GM12878 (cell line): ENCODE results near the gene DERA. TPM values are rescaled to one million over a fixed set of nuclear protein-coding genes. Genes with fewer than 3 reads are reported as not detected.

Experiments used
- ATAC-seq: fragments of 200-7000 bp; cut with Tn5 transposase; 3 replicates; pipeline ENCODE4 v1.9.1; 2020; ENCODE audit warnings: mild to moderate bottlenecking, moderate library complexity
- BruUV-seq: library from RNA; stranded (reverse); fragments of 400-500 nt; replicated peaks from 2 replicates; lab custom pipeline; 2021; lab: Mats Ljungman, UMichigan
- CTCF ChIA-PET: fragments of 300-600 bp; sonication (Branson Sonifier 250); formaldehyde crosslinking; extraction: SDS; loops from one replicate; lab custom pipeline; 2021; ENCODE audit warnings: inconsistent platforms; lab: Yijun Ruan, JAX
- POLR2A ChIA-PET: fragments of 350-600 bp; formaldehyde crosslinking; extraction: SDS; loops from one replicate; lab custom pipeline; 2021; ENCODE audit warnings: inconsistent platforms; lab: Charles Lee
- RAD21 ChIA-PET: fragments of 300-600 bp; sonication (Branson Sonifier 250); formaldehyde crosslinking; loops from one replicate; lab custom pipeline; 2023; ENCODE audit warnings: antibody characterized with exemption; ENCODE audit not compliant: unreplicated experiment; lab: Charles Lee
- SMC1A ChIA-PET: fragments of 300-600 bp; sonication (Branson Sonifier 250); formaldehyde crosslinking; loops from one replicate; lab custom pipeline; 2023; ENCODE audit not compliant: unreplicated experiment, uncharacterized antibody; lab: Charles Lee
- DNase-seq: peaks from one replicate; pipeline ENCODE4 v3.0.0-alpha.2; 2011; ENCODE audit warnings: low read depth, low spot score
- FAIRE-seq: peaks from 3 replicates; lab custom pipeline; 2011; peaks lifted over from hg19 to GRCh38; lab: Jason Lieb, UNC
- H2AFZ ChIP-seq: 2 replicates; pipeline ENCODE4 v1.6.0; 2011; ENCODE audit warnings: low read depth, low read length, control low read depth; ENCODE audit not compliant: control insufficient read depth
- H3K27ac ChIP-seq: 2 replicates; pipeline ENCODE4 v1.5.1; 2011; ENCODE audit warnings: control low read depth; ENCODE audit not compliant: control insufficient read depth, insufficient read depth
- H3K27me3 ChIP-seq, 2 experiments: replicated peaks in 1 of 2; 2 replicates each; pipeline versions ENCODE4 v1.6.0 to v1.6.1; 2011; ENCODE audit warnings: low read length in 1 of 2; ENCODE audit not compliant: control insufficient read depth in 2 of 2, insufficient read depth in 2 of 2
- H3K36me3 ChIP-seq, 2 experiments: 2 replicates each; pipeline ENCODE4 v1.5.1; 2011; ENCODE audit warnings: low read length in 1 of 2; ENCODE audit not compliant: control insufficient read depth in 2 of 2, insufficient read depth in 2 of 2
- H3K4me1 ChIP-seq: 2 replicates; pipeline ENCODE4 v1.6.1; 2011; ENCODE audit warnings: mild to moderate bottlenecking, low read length, moderate library complexity, mixed read lengths; ENCODE audit not compliant: control insufficient read depth, insufficient read depth
- H3K4me2 ChIP-seq: 2 replicates; pipeline ENCODE4 v1.6.0; 2011; ENCODE audit warnings: control low read depth; ENCODE audit not compliant: control insufficient read depth, insufficient read depth
- H3K4me3 ChIP-seq: fragments of 200-600 bp; sonication (generic); 2 replicates; pipeline ENCODE4 v1.5.1; 2016
- H3K79me2 ChIP-seq: 2 replicates; pipeline ENCODE4 v1.6.0; 2011; ENCODE audit warnings: low read length; ENCODE audit not compliant: control insufficient read depth, insufficient read depth
- H3K9ac ChIP-seq: 2 replicates; pipeline ENCODE4 v1.8.0; 2011; ENCODE audit warnings: low read length, control low read depth, mixed read lengths; ENCODE audit not compliant: control insufficient read depth, insufficient read depth
- H3K9me3 ChIP-seq: replicated peaks from 3 replicates; pipeline ENCODE4 v1.5.1; 2011; ENCODE audit warnings: mild to moderate bottlenecking, low read length; ENCODE audit not compliant: control insufficient read depth, insufficient read depth
- H4K20me1 ChIP-seq: 2 replicates; pipeline ENCODE4 v1.6.0; 2011; ENCODE audit not compliant: control insufficient read depth, insufficient read depth
- BCL11A ChIP-seq: IDR thresholded peaks from 2 replicates; pipeline ENCODE4 v1.6.1; 2011; ENCODE audit warnings: low read depth, low read length
- CBX3 ChIP-seq: fragments of 200-600 bp; sonication (generic); IDR thresholded peaks from 2 replicates; pipeline ENCODE4 v1.6.1; 2016; ENCODE audit warnings: low read depth, borderline replicate concordance
- CEBPB ChIP-seq, 2 experiments: fragments of 150-350 bp in 1 of 2; IDR thresholded peaks; 2 replicates each; pipeline ENCODE4 v1.6.1; 2012 to 2014; ENCODE audit warnings: low read depth in 2 of 2, low read length in 2 of 2, borderline replicate concordance in 1 of 2, inconsistent platforms in 1 of 2
- CREB1 ChIP-seq: IDR thresholded peaks from 2 replicates; pipeline ENCODE4 v1.6.1; 2012; ENCODE audit warnings: low read depth, mild to moderate bottlenecking, inconsistent platforms
- EGR1 ChIP-seq, 2 experiments: IDR thresholded peaks; 1 replicate in 1 of 2; 2 replicates in 1 of 2; pipeline ENCODE4 v1.6.1; 2011 to 2012; ENCODE audit warnings: low read depth in 2 of 2, low read length in 2 of 2, borderline replicate concordance in 1 of 2, mild to moderate bottlenecking in 1 of 2, moderate library complexity in 1 of 2
- EP300 ChIP-seq, 2 experiments: fragments of 150-350 bp in 1 of 2; IDR thresholded peaks; 2 replicates each; pipeline ENCODE4 v1.6.1; 2011 to 2012; ENCODE audit warnings: low read depth in 2 of 2, low read length in 2 of 2, borderline replicate concordance in 1 of 2, improper control_type of control experiment in 1 of 2, inconsistent platforms in 1 of 2; ENCODE audit not compliant: control insufficient read depth in 1 of 2
- MTA3 ChIP-seq: IDR thresholded peaks from 2 replicates; pipeline ENCODE4 v1.6.1; 2012; ENCODE audit warnings: low read length, inconsistent platforms, borderline replicate concordance
- PAX5 ChIP-seq: IDR thresholded peaks from 2 replicates; pipeline ENCODE4 v1.6.1; 2011; ENCODE audit warnings: low read depth, low read length, borderline replicate concordance
- SIX5 ChIP-seq: IDR thresholded peaks from 2 replicates; pipeline ENCODE4 v1.6.1; 2011; ENCODE audit warnings: mild to moderate bottlenecking, low read depth, low read length, moderate library complexity; ENCODE audit not compliant: severe bottlenecking
- SMAD1 ChIP-seq: fragments of 450-650 bp; IDR thresholded peaks from 2 replicates; pipeline ENCODE4 v1.6.1; 2018; ENCODE audit warnings: mild to moderate bottlenecking, low read depth; ENCODE audit not compliant: partially characterized antibody
- SREBF1 ChIP-seq: IDR thresholded peaks from 2 replicates; pipeline ENCODE4 v1.6.1; 2012; ENCODE audit warnings: mild to moderate bottlenecking, low read length
- SUZ12 ChIP-seq: fragments of 200-600 bp; sonication (generic); IDR thresholded peaks from one replicate; pipeline ENCODE4 v1.6.1; 2018; ENCODE audit warnings: antibody characterized with exemption, mild to moderate bottlenecking; ENCODE audit not compliant: unreplicated experiment
- TCF7 ChIP-seq: IDR thresholded peaks from 2 replicates; pipeline ENCODE4 v1.6.1; 2014; ENCODE audit warnings: antibody characterized with exemption, borderline replicate concordance
- YBX1 ChIP-seq: fragments of 450-650 bp; IDR thresholded peaks from 2 replicates; pipeline ENCODE4 v1.6.1; 2016; ENCODE audit warnings: antibody characterized with exemption
- ZNF622 ChIP-seq: fragments of 450-650 bp; IDR thresholded peaks from 2 replicates; pipeline ENCODE4 v1.6.1; 2017; ENCODE audit warnings: mild to moderate bottlenecking, inconsistent platforms
- in situ Hi-C: fragments of 300-500 bp; cut with MboI; formaldehyde crosslinking; loops from 9 replicates; pipeline ENCODE4 v1.14.3; 2018; ENCODE audit warnings: mixed read lengths
- intact Hi-C: fragments of 100-400 bp; cut with micrococcal nuclease; formaldehyde crosslinking; loops from one replicate; pipeline ENCODE4 v1.14.2; 2022; ENCODE audit not compliant: unreplicated experiment
- polyA plus RNA-seq, 11 experiments: library from polyadenylated mRNA; depleted of rRNA in 4 of 11; unstranded in 6 of 11; stranded (reverse) in 5 of 11; fragments of >200 nt; fragmentation: Nextera tagmentation in 4 of 11; fragmentation: Illumina TruSeq in 1 of 11; extraction: Ambion mirVana in 4 of 11; extraction: Trizol in 1 of 11; gene quantifications; 1 replicate in 1 of 11; 2 replicates in 10 of 11; pipeline versions ENCODE4 v1.2.1 to v1.2.3, GENCODE V29; 2011 to 2016; ENCODE audit warnings: inconsistent platforms in 2 of 11, missing spikeins in 2 of 11, low read depth in 1 of 11
- total RNA-seq, 4 experiments: library from RNA; depleted of rRNA in 3 of 4; stranded (reverse); fragments of >200 nt in 3 of 4; fragmentation: Illumina TruSeq in 1 of 4; extraction: Trizol in 1 of 4; gene quantifications; 2 replicates each; pipeline versions ENCODE4 v1.2.1 to v1.2.3, GENCODE V29; 2013 to 2021
- TF ChIP-seq, protein P1 (sequence below): IDR thresholded peaks from 2 replicates; pipeline ENCODE4 v1.6.1; 2012; ENCODE audit warnings: low read depth, low read length, improper control_type of control experiment
- TF ChIP-seq, protein P2 (sequence below): fragments of 450-650 bp; IDR thresholded peaks from 2 replicates; pipeline ENCODE4 v1.6.1; 2017; ENCODE audit warnings: borderline replicate concordance
- TF ChIP-seq, protein P3 (sequence below): fragments of 450-650 bp; IDR thresholded peaks from 2 replicates; pipeline ENCODE4 v1.6.1; 2016; ENCODE audit warnings: mild to moderate bottlenecking

The DERA gene
- total and polyA plus RNA-seq, 10 of the 15 experiments (the other 5 are each of a cell fraction or from before 2014, with no cell fraction given) = 34.9 to 97.1 (median 40.8) TPM

DNA sequence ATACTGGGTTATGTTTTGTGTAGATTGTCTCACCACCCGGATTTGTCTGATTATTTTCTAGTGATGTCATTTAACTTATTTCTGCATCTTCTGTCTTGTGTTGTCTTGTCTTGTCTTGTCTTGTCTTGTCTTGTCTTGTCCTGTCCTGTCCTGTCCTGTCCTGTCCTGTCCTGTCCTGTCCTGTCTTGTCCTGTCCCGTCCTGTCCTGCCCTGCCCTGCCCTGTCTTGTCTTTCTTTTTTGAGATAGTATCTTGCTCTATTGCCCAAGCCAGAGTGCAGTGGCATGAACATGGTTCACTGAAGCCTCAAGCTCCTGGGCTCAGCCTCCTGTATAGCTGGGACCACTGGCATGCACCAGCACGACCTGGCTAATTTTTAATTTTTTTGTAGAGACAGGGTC lies 25.6 kb downstream of the DERA start (continued):
- TF ChIP-seq, protein P1, sequence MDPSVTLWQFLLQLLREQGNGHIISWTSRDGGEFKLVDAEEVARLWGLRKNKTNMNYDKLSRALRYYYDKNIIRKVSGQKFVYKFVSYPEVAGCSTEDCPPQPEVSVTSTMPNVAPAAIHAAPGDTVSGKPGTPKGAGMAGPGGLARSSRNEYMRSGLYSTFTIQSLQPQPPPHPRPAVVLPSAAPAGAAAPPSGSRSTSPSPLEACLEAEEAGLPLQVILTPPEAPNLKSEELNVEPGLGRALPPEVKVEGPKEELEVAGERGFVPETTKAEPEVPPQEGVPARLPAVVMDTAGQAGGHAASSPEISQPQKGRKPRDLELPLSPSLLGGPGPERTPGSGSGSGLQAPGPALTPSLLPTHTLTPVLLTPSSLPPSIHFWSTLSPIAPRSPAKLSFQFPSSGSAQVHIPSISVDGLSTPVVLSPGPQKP = no peak
- no peak for TF ChIP-seq EP300 (IDR thresholded peaks at IDR 0.05; ENCODE audit: borderline replicate concordance in 1 of 2, control insufficient read depth in 1 of 2, low read depth in 2 of 2, low read length in 2 of 2)
- TF ChIP-seq, protein P2, sequence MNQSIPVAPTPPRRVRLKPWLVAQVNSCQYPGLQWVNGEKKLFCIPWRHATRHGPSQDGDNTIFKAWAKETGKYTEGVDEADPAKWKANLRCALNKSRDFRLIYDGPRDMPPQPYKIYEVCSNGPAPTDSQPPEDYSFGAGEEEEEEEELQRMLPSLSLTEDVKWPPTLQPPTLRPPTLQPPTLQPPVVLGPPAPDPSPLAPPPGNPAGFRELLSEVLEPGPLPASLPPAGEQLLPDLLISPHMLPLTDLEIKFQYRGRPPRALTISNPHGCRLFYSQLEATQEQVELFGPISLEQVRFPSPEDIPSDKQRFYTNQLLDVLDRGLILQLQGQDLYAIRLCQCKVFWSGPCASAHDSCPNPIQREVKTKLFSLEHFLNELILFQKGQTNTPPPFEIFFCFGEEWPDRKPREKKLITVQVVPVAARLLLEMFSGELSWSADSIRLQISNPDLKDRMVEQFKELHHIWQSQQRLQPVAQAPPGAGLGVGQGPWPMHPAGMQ = no peak
- TF ChIP-seq MTA3 = no peak
- TF ChIP-seq, protein P3, sequence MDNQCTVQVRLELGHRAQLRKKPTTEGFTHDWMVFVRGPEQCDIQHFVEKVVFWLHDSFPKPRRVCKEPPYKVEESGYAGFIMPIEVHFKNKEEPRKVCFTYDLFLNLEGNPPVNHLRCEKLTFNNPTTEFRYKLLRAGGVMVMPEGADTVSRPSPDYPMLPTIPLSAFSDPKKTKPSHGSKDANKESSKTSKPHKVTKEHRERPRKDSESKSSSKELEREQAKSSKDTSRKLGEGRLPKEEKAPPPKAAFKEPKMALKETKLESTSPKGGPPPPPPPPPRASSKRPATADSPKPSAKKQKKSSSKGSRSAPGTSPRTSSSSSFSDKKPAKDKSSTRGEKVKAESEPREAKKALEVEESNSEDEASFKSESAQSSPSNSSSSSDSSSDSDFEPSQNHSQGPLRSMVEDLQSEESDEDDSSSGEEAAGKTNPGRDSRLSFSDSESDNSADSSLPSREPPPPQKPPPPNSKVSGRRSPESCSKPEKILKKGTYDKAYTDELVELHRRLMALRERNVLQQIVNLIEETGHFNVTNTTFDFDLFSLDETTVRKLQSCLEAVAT = no peak
- no peak for TF ChIP-seq YBX1
- no peak for TF ChIP-seq SIX5
- TF ChIP-seq, all 136 proteins: peak for 0

DNA sequence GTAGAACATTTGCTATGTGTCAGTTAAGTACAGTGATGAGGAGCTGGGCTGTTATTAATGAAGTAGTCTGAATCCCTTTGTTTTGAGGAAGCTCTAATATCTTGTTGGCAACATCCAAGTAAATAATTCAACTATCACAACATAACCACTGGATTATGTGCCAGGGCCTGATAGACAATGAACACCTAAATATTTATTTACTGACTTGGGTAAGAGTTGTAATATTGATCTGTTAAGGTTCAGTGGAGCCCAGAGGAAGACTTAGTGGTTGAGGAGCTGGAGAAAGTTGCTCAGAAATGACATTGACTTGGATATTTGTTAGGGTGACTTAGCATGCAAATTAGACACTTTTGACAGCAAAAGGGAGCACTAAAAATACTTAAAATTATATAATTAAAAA lies 26.8 kb downstream of the DERA start:
- FAIRE-seq = no peak
- intact Hi-C loops (no loop called here), in situ Hi-C loops (no loop called here)
- H3K9me3 ChIP-seq = peaks cover 5% of the 10 kb centered on the region
- no peaks in the 10 kb centered on the region; the same call in 1 of the 2 replicates for H3K79me2 ChIP-seq
- no peaks in the 10 kb centered on the region for H3K27me3 ChIP-seq
- no TSS peak for BruUV-seq
- RAD21 ChIA-PET = no interaction called here
- H4K20me1 ChIP-seq = no peaks in the 10 kb centered on the region
- no peak for DNase-seq
- no peaks in the 10 kb centered on the region for H3K4me1 ChIP-seq
- H3K27ac ChIP-seq = no peak overlapping the region
- POLR2A ChIA-PET = no interaction called here
- ATAC-seq = no peak
- H3K4me2 ChIP-seq = no peak overlapping the region
- SMC1A ChIA-PET = interaction anchor here (1.2 kb wide), 1 partner anchor 13 kb away, joined by 3 read pairs; no protein-coding TSS in a partner anchor
- H3K4me3 ChIP-seq = no peak overlapping the region
- H2AFZ ChIP-seq = no peak overlapping the region
- H3K9ac ChIP-seq = no peak overlapping the region
- peaks cover 0 to 3% of the 10 kb centered on the region in 2 experiments; a peak in 1 of 4 replicates for H3K36me3 ChIP-seq
- CTCF ChIA-PET = interaction anchor here (1.5 kb wide), 1 partner anchor 39 kb away, joined by 7 read pairs; no protein-coding TSS in a partner anchor
- TF ChIP-seq EGR1 (IDR thresholded peaks at IDR 0.05; ENCODE audit: borderline replicate concordance in 1 of 2, low read depth in 2 of 2, low read length in 2 of 2) (no peak), SMAD1 (no peak), PAX5 (no peak), SREBF1 (no peak), TCF7 (no peak), CEBPB (IDR thresholded peaks at IDR 0.05; ENCODE audit: borderline replicate concordance in 1 of 2, low read depth in 2 of 2, low read length in 2 of 2) (no peak), CREB1 (no peak), ZNF622 (no peak), SUZ12 (no peak), BCL11A (no peak), CBX3 (no peak)
